ENCODE results near the gene COX17.

The COX17 gene

DNA sequence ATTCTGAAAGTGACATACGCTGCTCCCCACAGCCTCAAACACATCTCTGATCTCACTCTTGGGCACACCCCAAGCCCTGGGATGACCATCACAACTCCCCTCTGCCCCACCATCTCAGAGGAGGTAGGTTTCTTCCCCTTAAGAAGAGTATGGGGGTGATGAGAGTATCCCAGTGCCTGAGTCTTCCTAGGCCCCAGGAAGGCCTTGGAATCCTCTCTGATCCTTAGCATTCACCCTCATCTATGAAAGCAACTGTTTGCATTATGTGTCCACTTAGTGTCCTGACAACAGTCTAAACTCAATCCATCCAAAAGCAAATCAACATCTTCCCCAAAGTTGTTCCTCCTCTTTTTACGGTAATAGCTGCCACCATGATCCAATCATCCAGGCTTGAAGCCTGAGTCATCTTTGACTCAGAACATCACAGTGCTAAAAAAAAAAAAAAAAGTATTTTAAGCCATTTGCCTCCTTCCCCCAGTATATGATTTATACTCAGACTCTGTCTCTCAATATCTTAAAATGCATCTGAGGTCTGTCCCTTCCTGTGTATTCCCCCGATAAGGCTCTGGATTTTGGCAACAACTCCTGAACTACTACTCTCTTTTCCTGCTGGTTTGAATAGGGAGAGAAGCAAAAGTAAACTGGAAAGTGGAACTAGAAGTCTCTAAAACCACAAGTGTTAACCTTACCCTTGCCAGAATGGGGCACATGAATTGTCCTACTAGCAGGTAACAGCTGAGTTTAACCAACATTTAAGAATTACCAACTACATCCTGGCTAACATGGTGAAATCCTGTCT, 39.3 kb downstream of the COX17 start:
- H3K9ac ChIP-seq (ENCODE audit: low read depth, low read length) = no peak overlapping the region
- no peak overlapping the region for H3K27ac ChIP-seq (ENCODE audit: low read length)

GRCh38 chr3:119636891-119637611, 40.2 kb downstream of the COX17 start:
- H3K4me1 ChIP-seq (ENCODE audit: insufficient read depth, low read length) = no peaks in the 10 kb centered on the region
- H3K9me3 ChIP-seq (ENCODE audit: insufficient read depth, low read depth, low read length) = no peaks in the 10 kb centered on the region
- no peak overlapping the region for H3K27ac ChIP-seq (ENCODE audit: low read length)
- H3K9ac ChIP-seq (ENCODE audit: low read depth, low read length) = no peak overlapping the region
- no peak overlapping the region for H3K4me3 ChIP-seq (ENCODE audit: low read length)
- no peaks in the 10 kb centered on the region for H3K27me3 ChIP-seq (ENCODE audit: insufficient read depth, low read length)
- no peaks in the 10 kb centered on the region for H3K36me3 ChIP-seq (ENCODE audit: insufficient read depth, low read depth, low read length)

More for the DNA sequence above, 39.3 kb downstream of the COX17 start:
- Histone ChIP-seq H3K27me3 (ENCODE audit: insufficient read depth, low read length) (no peaks in the 10 kb centered on the region), H3K4me3 (ENCODE audit: low read length) (no peak overlapping the region), H3K36me3 (ENCODE audit: insufficient read depth, low read depth, low read length) (no peaks in the 10 kb centered on the region), H3K9me3 (ENCODE audit: insufficient read depth, low read depth, low read length) (no peaks in the 10 kb centered on the region), H3K4me1 (ENCODE audit: insufficient read depth, low read length) (no peaks in the 10 kb centered on the region)

DNA sequence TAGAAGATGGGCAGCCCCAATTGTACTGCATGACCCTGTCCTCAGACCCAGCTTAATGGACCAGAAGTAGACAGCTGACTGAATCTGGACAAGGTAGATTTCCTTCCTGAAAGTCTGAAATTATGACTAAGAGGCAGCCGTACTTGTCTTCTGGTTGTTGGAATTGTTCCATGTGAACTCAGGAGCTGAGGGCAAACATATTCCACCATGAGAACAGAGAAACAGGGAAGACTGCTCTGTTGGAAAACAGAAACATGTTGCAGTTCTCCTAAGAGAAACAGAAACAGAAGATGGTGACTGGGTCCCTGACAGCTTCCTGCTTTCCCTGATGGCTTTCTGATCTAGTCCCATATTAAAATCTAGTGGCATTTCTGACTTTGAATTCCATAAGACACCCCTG, 41.0 kb downstream of the COX17 start:
- H3K4me1 ChIP-seq (ENCODE audit: insufficient read depth, low read length) = no peaks in the 10 kb centered on the region
- no peak overlapping the region for H3K27ac ChIP-seq (ENCODE audit: low read length)
- H3K4me3 ChIP-seq (ENCODE audit: low read length) = no peak overlapping the region
- H3K27me3 ChIP-seq (ENCODE audit: insufficient read depth, low read length) = no peaks in the 10 kb centered on the region
- no peaks in the 10 kb centered on the region for H3K36me3 ChIP-seq (ENCODE audit: insufficient read depth, low read depth, low read length)
- H3K9ac ChIP-seq (ENCODE audit: low read depth, low read length) = no peak overlapping the region
- H3K9me3 ChIP-seq (ENCODE audit: insufficient read depth, low read depth, low read length) = no peaks in the 10 kb centered on the region

GRCh38 chr3:119635719-119636118, 41.5 kb downstream of the COX17 start:
- H3K27ac ChIP-seq (ENCODE audit: low read length) = no peak overlapping the region
- no peaks in the 10 kb centered on the region for H3K9me3 ChIP-seq (ENCODE audit: insufficient read depth, low read depth, low read length)
- no peaks in the 10 kb centered on the region for H3K36me3 ChIP-seq (ENCODE audit: insufficient read depth, low read depth, low read length)
- no peak overlapping the region for H3K9ac ChIP-seq (ENCODE audit: low read depth, low read length)
- H3K27me3 ChIP-seq (ENCODE audit: insufficient read depth, low read length) = no peaks in the 10 kb centered on the region
- H3K4me3 ChIP-seq (ENCODE audit: low read length) = no peak overlapping the region
- no peaks in the 10 kb centered on the region for H3K4me1 ChIP-seq (ENCODE audit: insufficient read depth, low read length)

- Histone ChIP-seq H3K9ac (ENCODE audit: low read depth, low read length) (no peak overlapping the region), H3K4me1 (ENCODE audit: insufficient read depth, low read length) (no peaks in the 10 kb centered on the region), H3K27ac (ENCODE audit: low read length) (no peak overlapping the region), H3K36me3 (ENCODE audit: insufficient read depth, low read depth, low read length) (no peaks in the 10 kb centered on the region), H3K9me3 (ENCODE audit: insufficient read depth, low read depth, low read length) (no peaks in the 10 kb centered on the region), H3K27me3 (ENCODE audit: insufficient read depth, low read length) (no peaks in the 10 kb centered on the region), H3K4me3 (ENCODE audit: low read length) (no peak overlapping the region)
Observed at GRCh38 chr3:119632829-119633228, 44.4 kb downstream of the COX17 start.

DNA sequence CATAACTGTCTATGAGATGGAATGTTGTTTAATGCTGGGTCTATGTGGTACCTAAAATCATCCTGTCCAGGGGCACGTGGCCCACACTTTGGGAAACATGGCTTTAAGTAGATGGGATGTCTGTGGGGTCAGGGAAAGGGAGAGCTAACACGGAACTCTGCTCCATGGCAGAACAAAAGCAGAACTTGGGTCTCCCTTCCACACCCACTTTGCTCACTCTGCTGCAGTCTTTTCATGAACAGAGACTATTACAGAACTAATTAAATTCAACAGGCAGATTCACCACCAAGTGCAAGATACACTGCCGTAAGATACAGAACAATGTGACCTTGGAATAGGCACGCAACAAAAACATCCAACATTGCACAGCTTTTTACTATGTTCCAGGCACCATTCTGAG, 45.0 kb downstream of the COX17 start:
- no peaks in the 10 kb centered on the region for H3K9me3 ChIP-seq (ENCODE audit: insufficient read depth, low read depth, low read length)
- no peak overlapping the region for H3K9ac ChIP-seq (ENCODE audit: low read depth, low read length)
- no peaks in the 10 kb centered on the region for H3K27me3 ChIP-seq (ENCODE audit: insufficient read depth, low read length)
- no peaks in the 10 kb centered on the region for H3K36me3 ChIP-seq (ENCODE audit: insufficient read depth, low read depth, low read length)
- no peak overlapping the region for H3K4me3 ChIP-seq (ENCODE audit: low read length)
- no peaks in the 10 kb centered on the region for H3K4me1 ChIP-seq (ENCODE audit: insufficient read depth, low read length)
- H3K27ac ChIP-seq (ENCODE audit: low read length) = no peak overlapping the region

DNA sequence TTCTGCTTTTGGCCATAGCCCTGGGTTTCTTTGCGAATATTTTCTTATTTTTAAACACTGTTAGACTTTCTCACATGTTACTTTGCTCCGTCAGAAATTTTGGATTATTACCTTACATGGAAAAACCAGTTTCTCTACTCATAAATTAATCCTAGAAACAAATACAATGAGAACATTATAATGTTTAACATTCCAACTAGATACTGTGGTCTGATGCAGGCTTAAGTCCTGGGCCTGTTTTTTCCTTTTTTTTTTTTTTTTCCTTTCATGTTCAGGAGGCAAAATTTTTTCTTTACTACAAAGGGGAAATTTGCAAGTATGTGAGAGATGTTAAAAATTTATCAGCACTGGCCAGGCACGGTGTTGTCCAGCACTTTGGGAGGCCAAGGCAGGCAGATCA, 45.7 kb downstream of the COX17 start:
- Histone ChIP-seq H3K36me3 (ENCODE audit: insufficient read depth, low read depth, low read length) (no peaks in the 10 kb centered on the region), H3K4me3 (ENCODE audit: low read length) (no peak overlapping the region), H3K4me1 (ENCODE audit: insufficient read depth, low read length) (no peaks in the 10 kb centered on the region), H3K27ac (ENCODE audit: low read length) (no peak overlapping the region), H3K9me3 (ENCODE audit: insufficient read depth, low read depth, low read length) (no peaks in the 10 kb centered on the region), H3K27me3 (ENCODE audit: insufficient read depth, low read length) (no peaks in the 10 kb centered on the region), H3K9ac (ENCODE audit: low read depth, low read length) (no peak overlapping the region)

DNA sequence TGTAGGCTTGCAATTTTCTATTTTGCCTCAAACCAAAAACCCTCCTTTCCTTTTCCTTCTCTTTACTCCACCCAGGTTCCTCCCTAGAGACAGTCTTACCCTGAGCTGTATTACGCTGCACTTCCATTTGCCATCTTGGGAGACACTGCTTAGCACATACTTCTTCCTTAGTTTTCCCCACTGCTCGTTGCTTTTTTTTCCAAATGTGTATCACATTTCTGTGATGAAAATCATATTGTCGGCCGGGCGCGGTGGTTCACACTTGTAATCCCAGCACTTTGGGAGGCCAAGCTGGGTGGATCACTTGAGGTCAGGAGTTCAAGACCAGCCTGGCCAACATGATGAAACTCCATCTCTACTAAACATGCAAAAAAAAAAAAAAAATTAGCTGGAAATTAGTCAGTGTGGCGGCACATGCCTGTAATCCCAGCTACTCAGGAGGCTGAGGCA, 46.3 kb downstream of the COX17 start:
- Histone ChIP-seq H3K27me3 (ENCODE audit: insufficient read depth, low read length) (no peaks in the 10 kb centered on the region), H3K9me3 (ENCODE audit: insufficient read depth, low read depth, low read length) (no peaks in the 10 kb centered on the region), H3K9ac (ENCODE audit: low read depth, low read length) (no peak overlapping the region), H3K4me3 (ENCODE audit: low read length) (no peak overlapping the region), H3K4me1 (ENCODE audit: insufficient read depth, low read length) (no peaks in the 10 kb centered on the region), H3K27ac (ENCODE audit: low read length) (no peak overlapping the region), H3K36me3 (ENCODE audit: insufficient read depth, low read depth, low read length) (no peaks in the 10 kb centered on the region)

DNA sequence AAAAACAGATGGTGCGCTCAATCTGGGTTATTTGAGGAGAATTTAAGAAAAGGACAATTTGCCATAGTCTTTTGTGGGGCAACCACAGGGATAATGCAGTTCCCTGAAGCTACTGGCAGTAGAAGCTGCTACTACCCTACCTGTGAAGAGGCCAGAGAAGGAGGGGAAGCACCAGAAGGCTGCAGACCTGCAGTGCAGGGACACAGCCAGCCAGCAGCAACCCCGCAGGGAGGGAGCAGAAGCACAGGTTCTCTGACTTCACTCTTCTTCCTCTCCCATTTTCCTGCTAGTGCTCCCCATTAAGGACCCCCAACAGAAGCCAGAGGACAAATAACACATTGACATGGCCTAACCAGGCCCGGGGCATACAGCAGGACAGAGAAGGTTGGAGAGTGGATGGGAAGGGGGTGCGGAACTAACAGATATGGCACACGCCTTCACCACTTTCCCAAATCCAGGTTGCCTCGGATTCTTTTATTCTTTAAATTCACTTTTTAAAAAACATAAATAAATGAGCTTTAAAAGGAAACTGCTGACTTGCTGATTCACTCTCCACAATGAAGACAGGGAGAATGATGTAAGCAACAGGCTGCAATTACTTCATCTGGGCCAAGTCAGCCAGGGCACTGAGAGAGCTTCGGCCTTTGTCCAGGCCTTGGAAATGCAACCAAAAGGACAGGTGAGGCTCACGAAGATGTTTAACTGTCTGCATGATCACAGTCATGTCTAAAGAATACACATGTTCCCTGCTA, 46.9 kb downstream of the COX17 start:
- Histone ChIP-seq H3K4me3 (ENCODE audit: low read length) (no peak overlapping the region), H3K36me3 (ENCODE audit: insufficient read depth, low read depth, low read length) (no peaks in the 10 kb centered on the region), H3K27ac (ENCODE audit: low read length) (no peak overlapping the region), H3K4me1 (ENCODE audit: insufficient read depth, low read length) (no peaks in the 10 kb centered on the region), H3K9me3 (ENCODE audit: insufficient read depth, low read depth, low read length) (no peaks in the 10 kb centered on the region), H3K9ac (ENCODE audit: low read depth, low read length) (no peak overlapping the region), H3K27me3 (ENCODE audit: insufficient read depth, low read length) (no peaks in the 10 kb centered on the region)

- Histone ChIP-seq H3K4me1 (ENCODE audit: insufficient read depth, low read length) (no peaks in the 10 kb centered on the region), H3K27me3 (ENCODE audit: insufficient read depth, low read length) (no peaks in the 10 kb centered on the region), H3K27ac (ENCODE audit: low read length) (no peak overlapping the region), H3K36me3 (ENCODE audit: insufficient read depth, low read depth, low read length) (no peaks in the 10 kb centered on the region), H3K4me3 (ENCODE audit: low read length) (no peak overlapping the region), H3K9ac (ENCODE audit: low read depth, low read length) (no peak overlapping the region), H3K9me3 (ENCODE audit: insufficient read depth, low read depth, low read length) (no peaks in the 10 kb centered on the region)
Observed at GRCh38 chr3:119628816-119629445, 48.3 kb downstream of the COX17 start.

GRCh38 chr3:119628390-119628789, 48.8 kb downstream of the COX17 start:
- Histone ChIP-seq H3K4me3 (ENCODE audit: low read length) (no peak overlapping the region), H3K9me3 (ENCODE audit: insufficient read depth, low read depth, low read length) (no peaks in the 10 kb centered on the region), H3K27me3 (ENCODE audit: insufficient read depth, low read length) (no peaks in the 10 kb centered on the region), H3K27ac (ENCODE audit: low read length) (no peak overlapping the region), H3K4me1 (ENCODE audit: insufficient read depth, low read length) (no peaks in the 10 kb centered on the region), H3K36me3 (ENCODE audit: insufficient read depth, low read depth, low read length) (no peaks in the 10 kb centered on the region), H3K9ac (ENCODE audit: low read depth, low read length) (no peak overlapping the region)
